HL-60/S4 treated with phorbol 12-myristate 13-acetate at 8.2 ng/mL for 4 days and 3 days (cell line): Measurements from ENCODE around the gene LRIG3.
"Not testable (repeated sequence)": the region's sequence is repeated elsewhere in the genome, so short reads cannot be mapped to it uniquely, and the experiment has no call there.

ENCODE experiments used
- in situ Hi-C: fragments of 300-500 bp; cut with MboI; formaldehyde crosslinking; loops from 2 replicates; pipeline ENCODE4 v1.15.0; 2022; ENCODE audit warnings: low sequenced_read_pairs

Gene LRIG3

DNA sequence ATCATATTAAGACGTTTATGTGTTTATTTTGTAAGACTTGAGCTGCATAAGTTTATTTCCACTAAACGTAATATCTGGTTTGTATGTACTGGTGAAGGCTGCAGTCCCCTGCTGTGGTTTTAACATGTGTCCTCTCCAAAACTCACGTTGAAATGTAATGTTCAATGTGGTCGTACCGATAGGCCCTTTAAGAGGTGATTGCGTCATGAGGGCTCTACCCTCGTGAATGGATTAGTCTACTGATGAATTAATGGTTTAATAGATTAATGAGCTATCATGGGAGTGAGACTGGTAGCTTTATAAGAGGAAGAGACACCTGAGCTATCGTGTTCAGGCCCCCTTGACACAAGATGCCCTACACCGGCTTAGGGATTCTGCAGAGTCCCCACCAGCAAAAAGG is 14.9 kb downstream of the LRIG3 start:
- in situ Hi-C loops, result no loop called here

DNA sequence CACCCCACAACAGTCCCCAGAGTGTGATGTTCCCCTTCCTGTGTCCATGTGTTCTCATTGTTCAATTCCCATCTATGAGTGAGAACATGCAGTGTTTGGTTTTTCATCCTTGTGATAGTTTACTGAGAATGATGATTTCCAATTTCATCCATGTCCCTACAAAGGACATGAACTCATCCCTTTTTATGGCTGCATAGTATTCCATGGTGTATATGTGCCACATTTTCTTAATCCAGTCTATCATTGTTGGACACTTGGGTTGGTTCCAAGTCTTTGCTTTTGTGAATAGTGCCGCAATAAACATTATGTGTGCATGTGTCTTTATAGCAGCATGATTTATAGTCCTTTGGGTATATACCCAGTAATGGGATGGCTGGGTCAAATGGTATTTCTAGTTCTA is 17.6 kb downstream of the LRIG3 start:
- in situ Hi-C loops, result not testable (repeated sequence)

DNA sequence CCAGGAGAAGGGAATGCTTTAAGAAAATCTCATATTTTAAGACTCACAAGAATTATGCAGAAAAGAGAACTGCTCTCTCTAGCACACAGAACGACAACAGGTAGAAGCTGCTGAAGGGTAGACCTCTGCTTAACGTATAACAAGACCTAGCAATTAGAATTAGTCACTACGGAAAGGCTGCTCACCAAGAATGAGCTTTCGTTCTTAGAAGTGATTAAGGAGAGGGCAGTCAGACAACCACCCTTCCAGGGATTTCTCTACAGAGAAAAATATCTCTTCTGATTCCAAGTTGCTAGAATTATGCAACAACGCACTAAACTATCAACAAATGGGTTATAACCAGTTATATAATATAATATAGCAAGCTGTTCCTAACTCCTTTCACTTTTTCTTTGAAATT is 18.6 kb downstream of the LRIG3 start:
- in situ Hi-C loops, result no loop called here

DNA sequence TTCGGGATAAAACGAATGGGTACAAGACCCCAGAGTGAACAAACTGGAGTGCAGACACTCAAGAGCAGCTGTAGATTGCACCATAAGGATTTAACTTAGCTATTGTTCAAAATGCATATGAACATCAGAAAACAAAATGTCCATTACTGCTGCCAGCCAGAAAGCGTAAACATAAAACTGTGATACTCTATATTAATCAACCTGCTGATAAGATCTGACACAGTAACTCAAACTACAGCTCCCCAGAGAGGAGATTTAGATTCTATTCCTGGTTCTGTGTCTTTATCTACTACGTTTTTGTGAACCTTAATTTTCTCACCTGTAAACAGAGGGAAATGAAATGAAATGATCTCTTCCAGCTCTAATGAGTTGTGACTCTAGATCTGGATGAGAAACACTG is 22.3 kb downstream of the LRIG3 start:
- in situ Hi-C loops, result no loop called here

DNA sequence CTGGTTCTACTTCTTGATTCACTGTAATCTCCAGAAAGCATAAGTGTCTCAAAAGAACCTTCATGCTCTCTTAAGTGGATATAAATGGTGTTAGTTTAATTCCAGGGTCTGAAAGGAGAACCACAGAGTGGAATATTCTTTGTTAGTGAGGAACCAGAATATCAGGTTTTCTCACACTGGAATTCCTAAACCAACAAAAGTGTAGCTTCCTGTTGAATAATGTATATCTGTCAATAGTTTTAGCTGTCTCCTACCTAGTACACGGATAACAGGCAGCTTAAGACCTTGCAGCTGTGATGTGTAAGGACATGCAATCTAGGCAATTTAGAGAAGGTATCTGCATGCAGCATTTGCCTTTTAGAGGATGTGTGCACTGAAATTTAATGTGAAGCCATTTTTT is 24.0 kb downstream of the LRIG3 start:
- in situ Hi-C loops, result no loop called here

DNA sequence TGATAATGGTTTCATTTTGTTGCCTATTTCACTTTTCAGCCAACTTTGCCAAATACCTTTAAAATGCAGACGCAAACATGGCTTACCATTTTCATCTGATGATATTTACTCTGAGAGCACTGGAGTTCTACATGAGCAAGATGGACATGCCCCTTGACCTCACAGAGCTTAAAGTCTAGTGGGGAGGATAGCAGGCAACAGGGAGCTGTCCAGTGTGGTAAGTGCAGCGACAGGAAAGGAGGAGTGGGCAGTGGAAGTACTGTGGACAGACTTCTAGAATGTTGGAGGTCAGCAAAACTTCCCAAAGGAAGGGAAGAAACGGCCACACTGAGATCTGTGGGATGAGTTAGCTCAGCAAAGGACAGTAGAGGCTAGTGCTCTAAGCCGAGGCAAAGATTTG is 25.3 kb downstream of the LRIG3 start:
- in situ Hi-C loops, result no loop called here

DNA sequence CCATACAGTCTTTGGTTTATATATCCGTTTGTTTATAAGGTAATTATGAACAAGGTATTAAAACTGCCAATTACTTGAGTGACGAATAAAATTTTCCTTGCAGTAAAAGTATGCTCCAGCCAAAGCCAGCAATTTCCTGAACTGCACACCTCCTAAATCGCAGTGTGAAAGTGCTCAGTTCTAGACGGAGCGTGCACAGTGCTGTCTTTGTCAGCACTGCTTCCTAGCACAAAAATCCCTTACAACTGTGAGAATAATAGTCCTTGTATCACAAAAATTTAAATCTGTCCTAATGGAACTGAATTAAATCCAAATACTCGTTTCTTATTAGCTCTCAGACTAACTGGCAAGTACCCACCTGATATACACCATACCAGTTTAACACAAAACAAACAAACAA is 26.3 kb downstream of the LRIG3 start:
- in situ Hi-C loops, result no loop called here

DNA sequence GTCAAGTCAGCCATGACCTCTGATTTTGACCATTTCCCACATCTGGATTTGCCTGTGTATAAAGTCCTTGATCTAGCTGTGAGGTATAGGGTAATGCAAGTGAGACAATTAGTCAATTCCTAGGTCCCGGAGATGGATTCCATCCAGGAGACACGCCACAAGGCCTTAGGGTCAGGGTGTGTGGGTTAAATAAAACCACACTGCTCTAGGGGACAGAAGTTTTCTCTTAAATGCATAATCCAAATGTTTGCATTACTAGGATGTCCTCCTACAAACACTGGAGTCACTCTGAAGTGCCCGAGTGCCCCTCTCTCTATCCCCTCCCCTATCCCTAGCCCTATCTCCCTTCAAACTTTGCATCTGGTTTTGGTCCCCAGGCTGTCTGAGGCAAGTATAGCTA is 26.8 kb downstream of the LRIG3 start:
- in situ Hi-C loops, result no loop called here

DNA sequence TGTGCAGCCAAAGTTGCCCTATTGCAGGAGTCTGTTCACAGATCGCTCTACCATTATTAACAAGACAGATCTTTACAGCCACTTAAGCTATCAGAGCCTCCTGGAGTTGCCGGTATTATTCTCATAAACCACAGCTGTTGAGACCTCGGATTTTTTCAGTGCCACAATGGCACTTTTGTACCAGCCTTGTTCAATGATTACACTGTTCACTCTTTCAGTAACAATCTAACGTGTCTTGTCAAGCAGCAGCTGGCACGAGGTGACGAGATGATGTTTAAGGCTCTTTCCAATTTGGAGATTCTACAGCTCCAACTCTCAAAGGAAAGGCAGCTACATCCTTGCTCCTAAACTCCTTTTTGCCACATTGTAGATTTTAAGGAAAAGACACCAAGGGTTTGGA is 30.7 kb downstream of the LRIG3 start:
- in situ Hi-C loops, result no loop called here

DNA sequence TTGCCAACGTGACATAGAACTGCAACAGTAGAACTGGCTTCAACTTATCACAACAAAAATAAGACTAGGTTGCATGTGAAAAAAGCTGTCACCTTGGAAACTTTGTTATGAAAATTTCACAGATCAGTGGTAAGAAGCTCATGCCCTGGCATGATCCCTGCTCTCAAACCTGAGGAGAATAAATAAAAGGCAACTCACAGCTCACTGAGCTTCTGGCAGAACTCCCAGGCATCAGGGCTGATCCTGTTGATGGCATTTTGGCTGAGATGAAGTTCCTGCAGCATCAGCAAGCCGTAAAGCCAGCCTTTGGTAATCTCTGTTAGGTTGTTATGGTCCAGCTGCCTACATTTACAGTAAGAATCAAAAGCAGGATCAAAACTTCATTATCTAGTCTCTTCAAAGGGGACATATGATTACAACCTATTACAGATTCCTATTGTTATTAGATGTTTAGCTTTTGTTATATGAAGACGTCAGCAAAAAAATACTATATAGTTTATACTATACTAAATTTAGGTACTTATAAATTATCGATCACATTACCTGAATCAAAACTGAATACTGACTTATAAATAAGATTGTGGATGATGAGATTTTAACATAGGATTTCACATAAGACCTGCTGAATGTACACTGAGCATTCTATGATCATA is 32.0 kb downstream of the LRIG3 start:
- in situ Hi-C loops, result no loop called here

DNA sequence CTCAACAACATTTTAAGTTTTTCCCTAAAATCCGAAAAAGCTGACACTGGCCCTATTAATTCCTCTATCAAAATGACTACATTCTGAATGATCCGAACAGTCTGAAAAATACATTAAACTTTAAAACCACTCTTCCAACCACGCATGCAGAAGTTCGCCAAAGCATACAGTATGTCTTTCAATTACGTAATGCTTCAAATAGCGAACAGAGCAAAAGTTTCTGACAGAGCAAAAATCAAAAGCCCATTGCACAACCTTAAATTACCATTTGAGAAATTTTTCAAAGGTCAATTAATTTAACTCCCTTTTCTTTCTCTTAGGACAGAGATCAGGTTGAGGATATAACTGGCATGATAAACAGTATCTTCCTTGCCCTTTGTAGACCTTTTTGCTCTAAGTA is 33.2 kb downstream of the LRIG3 start:
- in situ Hi-C loops, result no loop called here

DNA sequence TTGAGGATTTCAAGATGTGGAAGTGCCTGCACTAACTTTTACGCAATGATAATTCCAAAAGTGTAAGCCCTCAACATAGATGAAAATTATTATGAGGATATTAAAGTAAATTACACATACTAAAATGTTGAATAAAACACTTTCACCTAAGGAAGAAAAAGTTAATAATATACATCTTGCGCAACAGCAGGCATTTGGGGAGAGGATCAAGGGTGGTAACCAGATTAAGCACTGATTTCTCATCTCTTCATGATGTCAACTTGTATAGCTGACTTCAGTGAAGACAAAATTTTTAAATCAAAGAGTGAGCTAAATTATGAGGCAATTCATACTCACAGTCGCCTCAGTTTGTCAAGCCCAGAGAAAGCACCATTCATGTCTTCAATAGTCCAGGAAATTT is 33.8 kb downstream of the LRIG3 start:
- in situ Hi-C loops, result no loop called here

DNA sequence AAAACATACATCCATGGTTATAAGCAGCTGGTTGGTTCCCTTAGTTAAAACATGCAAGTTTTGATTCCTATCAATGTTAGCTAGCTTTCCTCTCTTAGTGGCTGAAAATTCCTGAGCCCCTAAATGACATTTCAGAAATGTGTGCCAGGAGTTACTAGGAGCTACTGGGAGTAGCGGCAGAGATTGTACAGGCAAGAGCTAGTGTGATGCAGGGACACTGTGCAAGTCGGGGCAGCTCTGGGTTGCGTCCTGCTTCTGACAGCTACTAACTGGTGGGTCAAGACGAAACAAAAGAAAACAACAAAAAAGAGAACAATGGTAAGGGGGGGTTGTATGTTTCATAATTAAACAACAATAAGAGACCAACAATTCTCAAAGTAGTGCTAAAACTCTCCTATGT is 35.4 kb downstream of the LRIG3 start:
- in situ Hi-C loops, result no loop called here

DNA sequence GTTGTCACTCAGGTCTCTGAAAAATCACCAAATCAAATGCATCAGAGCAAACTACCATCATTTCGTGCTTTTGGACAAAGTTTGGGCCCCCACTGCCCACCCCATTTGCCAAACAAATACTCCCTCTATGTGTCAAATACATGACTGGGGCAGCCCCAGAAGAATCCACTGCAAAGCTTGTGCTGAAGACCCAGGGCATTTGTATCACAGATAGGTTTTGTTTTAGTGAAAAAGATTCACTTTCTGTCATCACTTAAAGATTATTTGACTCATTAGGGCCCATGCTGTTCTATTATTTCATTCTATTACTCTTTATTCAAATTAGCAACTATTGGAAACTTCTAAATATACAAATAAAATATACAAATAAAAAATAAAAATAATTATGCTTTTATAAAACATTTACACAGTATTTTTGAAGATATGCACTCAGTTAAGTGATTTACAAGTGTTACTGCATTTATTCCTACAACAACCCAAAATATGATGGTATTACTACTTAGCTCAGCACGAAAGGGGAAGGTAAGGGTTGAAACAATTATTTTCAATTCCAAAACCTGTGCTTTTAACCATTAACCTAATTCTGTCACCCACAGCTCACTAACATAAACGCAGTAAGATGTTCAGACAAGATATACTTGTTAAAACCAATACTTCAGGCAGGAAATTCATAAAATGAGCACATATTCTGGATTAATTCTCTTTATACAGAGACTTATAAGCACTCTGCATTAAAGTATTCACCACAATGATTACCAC is 36.5 kb downstream of the LRIG3 start:
- in situ Hi-C loops, result no loop called here

DNA sequence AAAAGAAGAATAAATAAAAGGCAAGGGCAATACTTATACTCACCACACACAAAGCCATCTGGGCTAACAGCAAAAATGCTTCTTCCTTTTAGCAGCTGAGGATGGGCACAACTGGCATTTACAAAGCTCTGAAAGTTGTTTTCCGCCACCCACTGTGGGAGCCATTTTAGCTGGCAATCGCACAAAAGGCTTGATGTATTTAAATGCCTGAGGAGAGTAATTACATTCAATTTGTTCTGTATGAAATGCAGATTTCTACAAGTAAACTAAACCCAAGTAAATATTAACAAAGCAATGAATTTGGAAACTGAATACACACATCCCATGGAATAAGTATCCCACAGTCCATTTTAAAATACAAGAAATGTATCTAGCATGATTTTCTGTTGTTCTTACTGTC is 37.5 kb downstream of the LRIG3 start:
- in situ Hi-C loops, result no loop called here

DNA sequence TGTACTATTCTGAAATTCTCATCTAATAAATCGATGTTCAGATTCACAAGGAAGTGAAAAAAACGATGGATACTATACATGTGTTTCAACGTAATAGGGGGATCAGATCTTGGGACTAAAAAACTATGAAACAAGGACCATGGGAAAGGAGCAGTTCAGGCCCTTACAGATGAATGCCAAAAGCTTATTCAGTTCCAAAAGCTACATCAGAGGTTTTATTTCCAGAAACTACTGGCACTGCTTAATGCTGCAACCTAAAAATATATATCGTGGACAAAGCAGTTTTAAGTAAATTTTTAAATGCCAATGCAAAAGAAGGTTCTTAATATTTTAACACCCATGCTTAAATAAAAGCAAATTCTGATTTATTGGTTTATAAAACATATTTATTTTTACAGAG is 38.5 kb downstream of the LRIG3 start:
- in situ Hi-C loops, result no loop called here

DNA sequence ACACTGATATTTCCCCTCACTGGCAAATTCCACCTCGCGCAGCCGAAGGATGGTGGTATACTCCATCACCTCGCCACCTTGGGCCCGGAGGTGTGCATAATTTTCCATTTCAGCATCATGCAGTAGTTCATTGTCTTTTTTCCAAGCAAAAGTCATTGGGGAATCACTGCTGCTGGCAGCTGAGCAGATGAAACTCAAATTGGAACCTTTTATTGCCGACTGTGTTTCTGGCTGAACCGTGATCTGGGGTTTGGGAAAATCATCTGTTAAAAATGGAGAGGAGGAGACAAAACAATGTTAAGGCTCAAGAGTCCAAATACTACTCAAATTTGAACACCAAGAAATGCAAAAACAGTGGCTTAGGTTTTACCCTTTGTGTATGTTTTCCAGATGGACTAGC is 39.7 kb downstream of the LRIG3 start:
- in situ Hi-C loops, result no loop called here

DNA sequence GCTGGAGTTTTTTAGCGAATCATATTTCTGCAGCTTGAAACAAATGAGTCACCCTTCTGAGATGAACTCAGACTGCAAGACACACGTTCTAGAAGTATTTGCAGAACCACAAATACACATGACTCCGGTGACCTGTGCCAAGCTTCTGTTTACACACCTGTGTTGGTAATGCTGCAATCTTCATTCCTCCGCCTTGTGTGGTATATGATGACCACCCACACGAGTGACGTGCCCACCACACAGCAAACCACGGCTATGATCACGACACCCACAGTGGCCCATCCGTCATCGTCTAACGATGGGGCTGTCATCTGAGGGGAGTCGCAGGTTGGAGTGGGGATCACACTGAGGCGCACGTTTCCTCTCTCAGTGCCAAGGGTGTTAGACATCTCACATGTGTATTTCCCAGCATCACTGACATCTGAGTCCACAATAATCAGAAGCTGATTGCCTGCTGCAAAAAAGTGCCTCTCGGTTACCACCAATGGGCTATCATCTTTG is 43.0 kb downstream of the LRIG3 start:
- in situ Hi-C loops, result no loop called here

DNA sequence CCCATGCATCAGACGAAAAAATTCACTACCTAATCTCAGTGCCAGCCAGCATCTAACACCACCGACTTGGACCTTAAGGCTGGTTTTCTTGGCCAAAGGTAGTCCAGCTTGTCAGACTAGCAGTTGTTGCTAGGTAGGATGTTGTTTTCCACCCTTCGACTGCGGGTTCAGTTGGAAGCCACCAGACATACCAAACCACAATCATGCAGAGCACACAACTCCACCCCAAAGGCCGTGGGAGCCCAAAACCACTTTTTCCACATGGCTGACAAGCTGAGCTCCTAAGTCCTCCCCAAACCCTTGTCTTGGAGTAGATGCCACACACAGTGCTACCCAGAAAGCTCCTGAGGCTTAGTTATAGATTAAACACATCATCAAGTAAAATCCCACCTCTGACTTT is 46.8 kb downstream of the LRIG3 start:
- in situ Hi-C loops, result no loop called here

DNA sequence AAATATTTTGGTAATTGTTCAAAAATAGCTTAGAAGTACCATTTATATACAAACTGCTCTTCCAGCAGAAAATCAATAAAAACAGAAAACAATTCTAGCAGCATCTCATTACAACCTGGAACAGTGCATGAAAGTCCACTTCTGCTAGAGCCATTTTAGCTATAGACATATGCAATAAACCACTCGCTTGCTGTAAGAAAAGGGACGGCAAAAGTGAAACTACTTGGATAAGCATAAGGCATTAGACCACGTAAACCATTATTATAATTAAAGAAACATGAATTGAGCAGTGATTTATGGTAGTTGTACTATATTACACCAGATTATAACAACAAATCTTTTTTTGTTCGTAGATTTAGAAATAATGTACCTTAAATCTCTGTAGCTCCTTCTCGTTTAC is 48.7 kb downstream of the LRIG3 start:
- in situ Hi-C loops, result no loop called here

DNA sequence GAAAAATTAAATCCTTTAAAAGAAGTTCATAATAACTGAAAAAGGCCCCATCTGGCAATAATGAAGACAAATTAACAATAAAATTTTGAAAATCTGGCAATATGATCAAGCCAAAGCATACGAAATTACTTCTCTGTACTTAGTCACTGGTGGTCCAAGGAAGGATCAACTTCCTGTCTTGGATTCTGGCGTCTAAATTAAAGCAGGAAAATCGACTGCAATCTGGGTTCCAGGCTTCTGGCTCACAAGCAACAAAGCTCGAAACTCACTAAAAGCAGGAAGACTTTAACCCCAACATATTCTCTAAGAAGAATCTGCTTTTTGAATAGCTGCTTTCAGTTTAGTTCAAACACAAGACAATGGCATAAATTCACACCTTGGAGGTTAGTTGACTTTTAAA is 49.7 kb downstream of the LRIG3 start:
- in situ Hi-C loops, result no loop called here

DNA sequence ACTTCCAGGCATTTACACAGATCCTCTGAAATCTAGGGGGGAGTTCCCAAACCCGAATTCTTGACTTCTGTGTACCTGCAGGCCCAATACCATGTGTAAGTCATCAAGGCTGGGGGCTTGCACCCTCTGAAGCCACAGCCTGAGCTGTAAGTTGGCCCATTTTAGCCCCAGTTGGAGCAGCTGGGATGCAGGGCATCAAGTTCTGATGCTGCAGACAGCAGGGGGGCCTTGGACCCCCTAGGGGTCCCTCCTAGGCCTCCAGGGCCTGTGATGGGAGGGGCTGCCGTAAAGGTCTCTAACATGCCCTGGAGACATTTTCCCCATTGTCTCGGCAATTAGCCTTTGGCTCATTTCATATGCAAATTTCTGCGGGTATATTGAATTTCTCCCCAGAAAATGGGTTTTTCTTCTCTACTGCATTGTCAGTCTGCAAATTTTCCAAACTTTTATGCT is 59.5 kb downstream of the LRIG3 start:
- in situ Hi-C loops, result no loop called here
